OCI-LY1 (cell line): Measurements from ENCODE around the gene NFAM1.

Experiments used
- H2AFZ ChIP-seq: fragments of 200-600 bp; sonication (generic), shearing (Covaris generic); 2 replicates; pipeline ENCODE4 v1.6.0; 2014; ENCODE audit warnings: antibody characterized with exemption, mild to moderate bottlenecking, low read length
- H3F3A ChIP-seq: fragments of 200-600 bp; sonication (generic), shearing (Covaris generic); 2 replicates; pipeline ENCODE4 v1.6.0; 2014; ENCODE audit warnings: mild to moderate bottlenecking, antibody characterized with exemption, low read length, moderate library complexity; ENCODE audit not compliant: insufficient read depth
- H3K27ac ChIP-seq: fragments of 200-600 bp; sonication (generic); 2 replicates; pipeline ENCODE4 v1.5.1; 2014; ENCODE audit warnings: low read length, mixed run types, mild to moderate bottlenecking, low read depth; ENCODE audit not compliant: poor library complexity, severe bottlenecking
- H3K27me3 ChIP-seq: fragments of 200-600 bp; sonication (generic); 2 replicates; pipeline ENCODE4 v1.6.0; 2014; ENCODE audit warnings: antibody characterized with exemption, mild to moderate bottlenecking, low read length, moderate library complexity; ENCODE audit not compliant: insufficient read depth
- H3K36me3 ChIP-seq: fragments of 200-600 bp; sonication (generic); 2 replicates; pipeline ENCODE4 v1.6.1; 2014; ENCODE audit warnings: mild to moderate bottlenecking, antibody characterized with exemption, low read length, moderate library complexity, mixed read lengths; ENCODE audit not compliant: insufficient read depth
- H3K4me1 ChIP-seq: fragments of 200-600 bp; sonication (generic); 2 replicates; pipeline ENCODE4 v1.5.1; 2014; ENCODE audit warnings: mild to moderate bottlenecking, low read length, moderate library complexity; ENCODE audit not compliant: insufficient read depth, severe bottlenecking
- H3K4me2 ChIP-seq: fragments of 200-600 bp; sonication (generic), shearing (Covaris generic); 2 replicates; pipeline ENCODE4 v1.6.1; 2014; ENCODE audit warnings: low read length
- H3K4me3 ChIP-seq: fragments of 200-600 bp; sonication (generic); 2 replicates; pipeline ENCODE4 v1.5.1; 2014; ENCODE audit warnings: low read length, low read depth, mild to moderate bottlenecking, mixed read lengths; ENCODE audit not compliant: poor library complexity, severe bottlenecking
- H3K79me2 ChIP-seq: fragments of 200-600 bp; shearing (Covaris generic); 2 replicates; pipeline ENCODE4 v1.6.1; 2016; ENCODE audit warnings: mixed run types, low read length, mixed read lengths; ENCODE audit not compliant: insufficient read depth
- H3K9ac ChIP-seq: fragments of 200-600 bp; sonication (generic), shearing (Covaris generic); 2 replicates; pipeline ENCODE4 v1.6.1; 2014; ENCODE audit warnings: mild to moderate bottlenecking, low read length, mixed read lengths
- H3K9me2 ChIP-seq: fragments of 200-600 bp; sonication (generic), shearing (Covaris generic); 2 replicates; pipeline ENCODE4 v1.6.1; 2014; ENCODE audit warnings: low read depth, mild to moderate bottlenecking, low read length, mixed read lengths
- H3K9me3 ChIP-seq: fragments of 200-600 bp; shearing (Covaris generic); 2 replicates; pipeline ENCODE4 v1.6.1; 2014; ENCODE audit warnings: low read length, mixed read lengths
- H4K20me1 ChIP-seq: fragments of 200-600 bp; sonication (generic), shearing (Covaris generic); 2 replicates; pipeline ENCODE4 v1.6.0; 2016; ENCODE audit warnings: mild to moderate bottlenecking, low read length; ENCODE audit not compliant: insufficient read depth
- EZH2 ChIP-seq: fragments of 200-600 bp; sonication (generic), shearing (Covaris generic); IDR thresholded peaks from 2 replicates; pipeline ENCODE4 v1.8.0; 2017; ENCODE audit warnings: borderline replicate concordance, mixed run types, mild to moderate bottlenecking, antibody characterized with exemption, low read length, moderate library complexity, mixed read lengths
- TF ChIP-seq, protein P1 (sequence below): fragments of 200-600 bp; sonication (generic), shearing (Covaris generic); IDR thresholded peaks from 2 replicates; pipeline ENCODE4 v1.5.1; 2017; ENCODE audit warnings: mild to moderate bottlenecking, antibody characterized with exemption, low read length, moderate library complexity, mixed read lengths

Gene NFAM1

DNA sequence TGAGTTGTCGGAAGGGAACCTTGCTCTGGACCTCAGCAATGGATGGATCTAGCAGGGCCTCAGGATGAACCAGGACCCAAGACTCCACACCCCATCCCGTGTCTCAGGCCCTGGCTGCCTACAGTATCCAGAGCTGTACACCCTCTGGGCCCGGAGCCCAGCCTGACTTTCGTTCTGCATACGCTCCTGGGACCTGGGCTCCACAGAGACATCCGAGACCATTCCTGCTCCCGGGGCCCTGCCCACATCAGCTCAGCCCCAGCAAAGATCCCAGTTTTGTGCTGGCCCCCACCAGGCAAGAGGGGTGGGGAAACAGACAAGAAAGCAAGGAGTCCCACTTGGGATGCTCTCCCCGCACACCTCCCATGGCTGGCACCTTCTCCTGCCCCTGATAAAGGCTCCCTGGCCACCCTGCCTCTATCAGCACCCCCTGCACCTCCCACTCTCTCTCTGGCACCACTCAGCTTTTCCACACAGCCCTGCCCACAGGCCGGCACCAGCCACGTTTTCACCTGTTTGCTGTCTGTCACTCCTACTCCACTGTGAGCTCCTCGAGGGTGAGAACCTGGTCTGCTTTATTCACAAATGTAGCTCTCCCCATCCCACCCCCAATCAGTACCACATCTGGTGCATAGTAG, 97.2 kb downstream of the NFAM1 start:
- Histone ChIP-seq H3K79me2 (no peaks in the 10 kb centered on the region), H3F3A (no peaks in the 10 kb centered on the region), H3K36me3 (no peaks in the 10 kb centered on the region), H3K9me2 (no peaks in the 10 kb centered on the region), H3K9ac (no peak overlapping the region), H3K27me3 (peaks cover 20% of the 10 kb centered on the region), H3K4me3 (no peak overlapping the region), H4K20me1 (no peaks in the 10 kb centered on the region), H2AFZ (no peak overlapping the region), H3K9me3 (no peaks in the 10 kb centered on the region), H3K27ac (no peak overlapping the region), H3K4me2 (no peak overlapping the region), H3K4me1 (no peaks in the 10 kb centered on the region)
- TF ChIP-seq, protein P1, sequence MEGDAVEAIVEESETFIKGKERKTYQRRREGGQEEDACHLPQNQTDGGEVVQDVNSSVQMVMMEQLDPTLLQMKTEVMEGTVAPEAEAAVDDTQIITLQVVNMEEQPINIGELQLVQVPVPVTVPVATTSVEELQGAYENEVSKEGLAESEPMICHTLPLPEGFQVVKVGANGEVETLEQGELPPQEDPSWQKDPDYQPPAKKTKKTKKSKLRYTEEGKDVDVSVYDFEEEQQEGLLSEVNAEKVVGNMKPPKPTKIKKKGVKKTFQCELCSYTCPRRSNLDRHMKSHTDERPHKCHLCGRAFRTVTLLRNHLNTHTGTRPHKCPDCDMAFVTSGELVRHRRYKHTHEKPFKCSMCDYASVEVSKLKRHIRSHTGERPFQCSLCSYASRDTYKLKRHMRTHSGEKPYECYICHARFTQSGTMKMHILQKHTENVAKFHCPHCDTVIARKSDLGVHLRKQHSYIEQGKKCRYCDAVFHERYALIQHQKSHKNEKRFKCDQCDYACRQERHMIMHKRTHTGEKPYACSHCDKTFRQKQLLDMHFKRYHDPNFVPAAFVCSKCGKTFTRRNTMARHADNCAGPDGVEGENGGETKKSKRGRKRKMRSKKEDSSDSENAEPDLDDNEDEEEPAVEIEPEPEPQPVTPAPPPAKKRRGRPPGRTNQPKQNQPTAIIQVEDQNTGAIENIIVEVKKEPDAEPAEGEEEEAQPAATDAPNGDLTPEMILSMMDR, result no peak
- no peak for TF ChIP-seq EZH2

DNA sequence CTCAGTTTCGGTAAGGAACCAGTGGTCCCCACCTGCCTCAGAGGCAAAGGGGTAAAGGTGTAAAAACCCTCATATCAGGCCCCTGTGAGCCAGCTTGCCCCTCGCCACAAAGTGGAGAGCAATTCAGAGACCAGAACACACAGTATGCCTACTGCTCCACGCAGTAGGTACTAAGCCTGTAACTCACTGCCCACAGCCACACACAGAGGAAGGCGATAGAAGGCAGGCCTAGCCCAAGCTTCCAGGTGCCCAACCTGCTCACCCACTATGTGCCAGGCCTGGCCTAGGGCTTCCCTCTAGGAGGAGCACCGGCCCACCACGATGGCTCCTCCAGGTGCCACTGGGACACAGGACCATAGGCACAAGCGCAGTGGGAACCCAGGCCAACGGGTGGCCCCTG, 98.7 kb downstream of the NFAM1 start:
- Histone ChIP-seq H3K9ac (no peak overlapping the region), H3K9me3 (no peaks in the 10 kb centered on the region), H3K79me2 (no peaks in the 10 kb centered on the region), H3K4me1 (no peaks in the 10 kb centered on the region), H3K9me2 (no peaks in the 10 kb centered on the region), H3K36me3 (no peaks in the 10 kb centered on the region), H3K4me2 (no peak overlapping the region), H3K27ac (no peak overlapping the region), H3F3A (no peaks in the 10 kb centered on the region), H3K4me3 (no peak overlapping the region), H3K27me3 (peaks cover 18% of the 10 kb centered on the region), H4K20me1 (no peaks in the 10 kb centered on the region), H2AFZ (no peak overlapping the region)
- TF ChIP-seq EZH2, result no peak
- TF ChIP-seq, protein P1, result no peak

DNA sequence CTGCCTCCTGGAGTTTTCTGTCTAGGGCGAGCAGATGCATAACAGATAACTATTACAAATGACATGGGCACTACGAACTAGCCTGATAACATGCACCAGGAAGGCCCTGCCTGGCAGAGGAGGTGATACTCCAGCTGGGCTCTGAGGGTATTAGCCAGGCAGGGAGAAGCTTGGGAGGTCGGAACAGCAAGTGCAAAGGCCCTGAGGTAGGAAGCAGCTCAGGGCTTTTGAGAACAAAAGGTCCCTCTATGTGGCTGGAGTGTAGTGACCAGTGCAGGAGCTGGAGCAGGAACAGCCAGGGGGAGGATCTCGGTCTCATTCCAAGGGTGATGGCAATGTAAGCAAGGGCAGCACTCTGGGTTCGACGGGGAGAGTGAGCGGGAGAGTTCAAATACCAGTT, 100.1 kb downstream of the NFAM1 start:
- peaks cover 15% of the 10 kb centered on the region for H3K27me3 ChIP-seq
- H3K4me3 ChIP-seq, result no peak overlapping the region
- H3K4me1 ChIP-seq, result no peaks in the 10 kb centered on the region
- TF ChIP-seq, protein P1, result no peak
- no peak for TF ChIP-seq EZH2
- H3F3A ChIP-seq, result no peaks in the 10 kb centered on the region
- H3K79me2 ChIP-seq, result no peaks in the 10 kb centered on the region
- no peak overlapping the region for H3K27ac ChIP-seq
- H3K36me3 ChIP-seq, result no peaks in the 10 kb centered on the region
- H2AFZ ChIP-seq, result no peak overlapping the region
- no peak overlapping the region for H3K9ac ChIP-seq
- no peak overlapping the region for H3K4me2 ChIP-seq
- no peaks in the 10 kb centered on the region for H3K9me3 ChIP-seq
- no peaks in the 10 kb centered on the region for H3K9me2 ChIP-seq
- H4K20me1 ChIP-seq, result no peaks in the 10 kb centered on the region
